ENCODE data around the gene VMO1. TPM values are rescaled to one million over a fixed set of nuclear protein-coding genes. Genes with fewer than 3 reads are reported as not detected.

The VMO1 gene
- total RNA-seq, 2 donors from 2014 or later: 5.9 to 8.3 TPM

GRCh38 chr17:4827399-4827798, 41.2 kb upstream of the VMO1 start:
- Histone ChIP-seq H3K4me1 (ENCODE audit: control insufficient read depth in 1 of 2, low read depth in 2 of 2) (no peaks in the 10 kb centered on the region), H3K36me3 (no peaks in the 10 kb centered on the region), H3K4me3 (no peak overlapping the region), H3K9me3 (no peaks in the 10 kb centered on the region), H3K27ac (no peak overlapping the region), H3K27me3 (replicated peaks; ENCODE audit: insufficient read depth) (no peaks in the 10 kb centered on the region)
- no peak for TF ChIP-seq CTCF (IDR thresholded peaks at IDR 0.05)
- DNase-seq (ENCODE audit: low spot score) (no peak), ATAC-seq (ENCODE audit: insufficient number of reproducible peaks, low FRiP score, low read depth) (no peak)

GRCh38 chr17:4823373-4824089, 37.4 kb upstream of the VMO1 start:
- H3K36me3 ChIP-seq: peaks cover 7% of the 10 kb centered on the region
- ATAC-seq (ENCODE audit: insufficient number of reproducible peaks, low FRiP score, low read depth): no peak

GRCh38 chr17:4822835-4823234, 36.7 kb upstream of the VMO1 start:
- H3K27me3 ChIP-seq (replicated peaks; ENCODE audit: insufficient read depth): no peaks in the 10 kb centered on the region
- H3K27ac ChIP-seq: no peak overlapping the region
- peaks cover 7% of the 10 kb centered on the region for H3K36me3 ChIP-seq
- TF ChIP-seq CTCF (IDR thresholded peaks at IDR 0.05): no peak
- DNase-seq (ENCODE audit: low spot score): no peak
- no peaks in the 10 kb centered on the region for H3K9me3 ChIP-seq
- no peak overlapping the region for H3K4me3 ChIP-seq
- H3K4me1 ChIP-seq (ENCODE audit: control insufficient read depth in 1 of 2, low read depth in 2 of 2): no peaks in the 10 kb centered on the region
- no peak for ATAC-seq (ENCODE audit: insufficient number of reproducible peaks, low FRiP score, low read depth)

More at GRCh38 chr17:4823373-4824089, 37.4 kb upstream of the VMO1 start:
- Histone ChIP-seq H3K9me3 (no peaks in the 10 kb centered on the region), H3K4me3 (no peak overlapping the region), H3K27me3 (replicated peaks; ENCODE audit: insufficient read depth) (no peaks in the 10 kb centered on the region), H3K4me1 (ENCODE audit: control insufficient read depth in 1 of 2, low read depth in 2 of 2) (no peaks in the 10 kb centered on the region), H3K27ac (no peak overlapping the region)
- TF ChIP-seq CTCF (IDR thresholded peaks at IDR 0.05): no peak
- no peak for DNase-seq (ENCODE audit: low spot score)

DNA sequence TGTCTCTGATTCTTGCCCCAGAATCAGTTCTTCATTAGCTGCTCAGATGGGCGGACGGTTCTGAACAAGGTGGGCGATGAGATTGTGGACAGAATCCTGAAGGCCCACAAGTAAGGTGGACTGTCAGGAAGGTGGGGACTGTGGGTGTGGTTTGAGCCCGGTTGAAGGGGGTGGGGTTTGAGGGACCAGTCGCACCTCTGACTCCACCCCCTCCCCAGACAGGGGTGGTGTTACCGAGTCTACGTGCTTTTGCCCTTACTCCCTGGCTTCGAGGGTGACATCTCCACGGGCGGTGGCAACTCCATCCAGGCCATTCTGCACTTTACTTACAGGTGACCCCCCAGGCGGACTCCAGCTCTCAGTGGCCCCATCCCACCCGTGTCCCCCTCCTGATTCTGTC, 32.1 kb upstream of the VMO1 start:
- Histone ChIP-seq H3K9me3 (no peaks in the 10 kb centered on the region), H3K36me3 (peaks cover 24% of the 10 kb centered on the region), H3K4me3 (no peak overlapping the region), H3K4me1 (ENCODE audit: control insufficient read depth in 1 of 2, low read depth in 2 of 2) (no peaks in the 10 kb centered on the region), H3K27ac (no peak overlapping the region), H3K27me3 (replicated peaks; ENCODE audit: insufficient read depth) (no peaks in the 10 kb centered on the region)
- DNase-seq (ENCODE audit: low spot score): no peak
- TF ChIP-seq CTCF (IDR thresholded peaks at IDR 0.05): no peak
- ATAC-seq (ENCODE audit: insufficient number of reproducible peaks, low FRiP score, low read depth): no peak

GRCh38 chr17:4816826-4817225, 30.7 kb upstream of the VMO1 start:
- DNase-seq (ENCODE audit: low spot score) (no peak), ATAC-seq (ENCODE audit: insufficient number of reproducible peaks, low FRiP score, low read depth) (no peak)
- H3K4me1 ChIP-seq (ENCODE audit: control insufficient read depth in 1 of 2, low read depth in 2 of 2): no peaks in the 10 kb centered on the region
- TF ChIP-seq CTCF (IDR thresholded peaks at IDR 0.05): no peak
- no peaks in the 10 kb centered on the region for H3K27me3 ChIP-seq (replicated peaks; ENCODE audit: insufficient read depth)
- no peak overlapping the region for H3K27ac ChIP-seq
- no peaks in the 10 kb centered on the region for H3K9me3 ChIP-seq
- H3K36me3 ChIP-seq: peaks cover 24% of the 10 kb centered on the region
- H3K4me3 ChIP-seq: no peak overlapping the region

All from thoracic aorta (tissue), 2 donors.